DND-41 (cell line): ENCODE data around the gene GDI2.

Experiments used
- ATAC-seq: fragments of 200-7000 bp; cut with Tn5 transposase; 3 replicates; pipeline ENCODE4 v1.9.1; 2021; ENCODE audit warnings: low read depth; ENCODE audit not compliant: insufficient read depth
- DNase-seq: peaks from one replicate; pipeline ENCODE4 v3.0.0-alpha.2; 2020
- H2AFZ ChIP-seq: 2 replicates; pipeline ENCODE4 v1.6.0; 2012; ENCODE audit warnings: low read depth, low read length
- H3K27ac ChIP-seq: 2 replicates; pipeline ENCODE4 v1.5.1; 2012; ENCODE audit warnings: low read length, inconsistent platforms
- H3K27me3 ChIP-seq: fragments of 200-600 bp; sonication (generic); 2 replicates; pipeline ENCODE4 v1.6.0; 2012; ENCODE audit warnings: low read length, mild to moderate bottlenecking, inconsistent platforms; ENCODE audit not compliant: insufficient read depth, poor library complexity
- H3K36me3 ChIP-seq: 2 replicates; pipeline ENCODE4 v1.5.1; 2012; ENCODE audit warnings: low read length, inconsistent platforms; ENCODE audit not compliant: insufficient read depth
- H3K4me1 ChIP-seq: 2 replicates; pipeline ENCODE4 v1.5.1; 2012; ENCODE audit warnings: mild to moderate bottlenecking, low read length; ENCODE audit not compliant: insufficient read depth
- H3K4me2 ChIP-seq: 2 replicates; pipeline ENCODE4 v1.6.0; 2012; ENCODE audit warnings: mild to moderate bottlenecking, moderate library complexity, low read length, inconsistent platforms; ENCODE audit not compliant: insufficient read depth
- H3K4me3 ChIP-seq, 2 experiments: fragments of 200-600 bp in 1 of 2; shearing (Covaris generic) in 1 of 2; 2 replicates each; pipeline ENCODE4 v1.5.1; 2012 to 2016; ENCODE audit warnings: inconsistent platforms in 2 of 2, low read length in 2 of 2, mild to moderate bottlenecking in 2 of 2, low read depth in 1 of 2, moderate library complexity in 1 of 2
- H3K79me2 ChIP-seq: 2 replicates; pipeline ENCODE4 v1.6.0; 2012; ENCODE audit warnings: low read length, inconsistent platforms; ENCODE audit not compliant: insufficient read depth
- H3K9ac ChIP-seq: 2 replicates; pipeline ENCODE4 v1.6.0; 2012; ENCODE audit warnings: low read depth, mild to moderate bottlenecking, inconsistent platforms, low read length, moderate library complexity
- H3K9me3 ChIP-seq: 2 replicates; pipeline ENCODE4 v1.5.1; 2012; ENCODE audit warnings: low read length, moderate library complexity, mild to moderate bottlenecking, inconsistent platforms; ENCODE audit not compliant: insufficient read depth, severe bottlenecking
- H4K20me1 ChIP-seq: 2 replicates; pipeline ENCODE4 v1.6.0; 2012; ENCODE audit warnings: low read length; ENCODE audit not compliant: insufficient read depth
- EZH2 ChIP-seq: IDR thresholded peaks from 3 replicates; pipeline ENCODE4 v1.6.1; 2012; ENCODE audit warnings: borderline replicate concordance, low read depth, mild to moderate bottlenecking, moderate library complexity, low read length, inconsistent platforms; ENCODE audit not compliant: severe bottlenecking
- TF ChIP-seq, protein P1 (sequence below): IDR thresholded peaks from 2 replicates; pipeline ENCODE4 v1.5.1; 2012; ENCODE audit warnings: borderline replicate concordance, low read length, moderate library complexity, mild to moderate bottlenecking; ENCODE audit not compliant: poor library complexity, severe bottlenecking; ENCODE audit errors: extremely low read depth

Gene GDI2

DNA sequence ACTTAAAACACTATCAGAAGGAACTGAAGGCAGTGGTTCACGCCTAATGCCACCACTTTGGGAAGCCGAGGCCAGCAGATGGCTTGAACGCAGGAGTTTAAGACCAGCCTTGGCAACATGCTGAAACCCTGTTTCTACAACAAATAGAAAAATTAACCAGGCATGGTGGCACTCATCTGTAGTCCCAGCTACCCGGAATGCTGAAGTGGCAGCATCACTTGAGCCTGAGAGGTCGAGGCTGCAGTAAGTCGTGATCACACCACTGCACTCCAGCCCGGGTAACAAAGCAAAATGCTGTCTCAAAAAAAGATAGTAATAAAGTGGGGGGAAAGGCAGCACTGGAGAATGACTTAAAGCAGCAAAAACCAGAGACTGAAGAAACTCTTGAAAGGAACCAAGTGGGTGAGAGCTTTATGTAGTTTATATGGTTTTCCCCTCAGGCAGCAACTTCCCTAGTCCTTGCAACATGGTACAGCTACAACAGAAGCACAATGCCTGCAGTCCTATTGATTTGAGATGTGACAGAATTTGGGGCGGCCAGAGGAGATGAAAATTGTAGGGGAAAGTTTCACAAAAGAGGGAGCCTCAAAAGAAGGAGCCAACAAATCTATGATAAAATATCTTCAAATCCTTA lies 38.1 kb downstream of the GDI2 start:
- no peak overlapping the region for H3K4me3 ChIP-seq
- peaks cover 81% of the 10 kb centered on the region for H3K36me3 ChIP-seq
- peaks cover 57% of the 10 kb centered on the region for H4K20me1 ChIP-seq

GRCh38 chr10:5766189-5766588 lies 47.0 kb downstream of the GDI2 start:
- no peaks in the 10 kb centered on the region for H3K9me3 ChIP-seq
- no peaks in the 10 kb centered on the region for H3K4me1 ChIP-seq
- peaks cover 24% of the 10 kb centered on the region for H3K79me2 ChIP-seq
- peaks cover 94% of the 10 kb centered on the region for H3K36me3 ChIP-seq
- H4K20me1 ChIP-seq: peaks cover 10% of the 10 kb centered on the region
- no peak overlapping the region for H3K4me3 ChIP-seq
- H3K9ac ChIP-seq: no peak overlapping the region
- H3K4me2 ChIP-seq: no peak overlapping the region
- no peak for DNase-seq
- no peak for ATAC-seq
- TF ChIP-seq, protein P1, sequence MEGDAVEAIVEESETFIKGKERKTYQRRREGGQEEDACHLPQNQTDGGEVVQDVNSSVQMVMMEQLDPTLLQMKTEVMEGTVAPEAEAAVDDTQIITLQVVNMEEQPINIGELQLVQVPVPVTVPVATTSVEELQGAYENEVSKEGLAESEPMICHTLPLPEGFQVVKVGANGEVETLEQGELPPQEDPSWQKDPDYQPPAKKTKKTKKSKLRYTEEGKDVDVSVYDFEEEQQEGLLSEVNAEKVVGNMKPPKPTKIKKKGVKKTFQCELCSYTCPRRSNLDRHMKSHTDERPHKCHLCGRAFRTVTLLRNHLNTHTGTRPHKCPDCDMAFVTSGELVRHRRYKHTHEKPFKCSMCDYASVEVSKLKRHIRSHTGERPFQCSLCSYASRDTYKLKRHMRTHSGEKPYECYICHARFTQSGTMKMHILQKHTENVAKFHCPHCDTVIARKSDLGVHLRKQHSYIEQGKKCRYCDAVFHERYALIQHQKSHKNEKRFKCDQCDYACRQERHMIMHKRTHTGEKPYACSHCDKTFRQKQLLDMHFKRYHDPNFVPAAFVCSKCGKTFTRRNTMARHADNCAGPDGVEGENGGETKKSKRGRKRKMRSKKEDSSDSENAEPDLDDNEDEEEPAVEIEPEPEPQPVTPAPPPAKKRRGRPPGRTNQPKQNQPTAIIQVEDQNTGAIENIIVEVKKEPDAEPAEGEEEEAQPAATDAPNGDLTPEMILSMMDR: no peak
- TF ChIP-seq EZH2: no peak
- H2AFZ ChIP-seq: no peak overlapping the region
- H3K27ac ChIP-seq: no peak overlapping the region
- H3K27me3 ChIP-seq: no peaks in the 10 kb centered on the region

More for the DNA sequence above, 38.1 kb downstream of the GDI2 start:
- TF ChIP-seq, protein P1: no peak
- no peak for TF ChIP-seq EZH2
- no peak overlapping the region for H3K27ac ChIP-seq
- DNase-seq (no peak), ATAC-seq (no peak)
- H3K9me3 ChIP-seq: no peaks in the 10 kb centered on the region
- no peak overlapping the region for H3K4me2 ChIP-seq
- no peaks in the 10 kb centered on the region for H3K4me1 ChIP-seq
- no peak overlapping the region for H3K9ac ChIP-seq
- H2AFZ ChIP-seq: no peak overlapping the region
- H3K27me3 ChIP-seq: no peaks in the 10 kb centered on the region
- peaks cover 88% of the 10 kb centered on the region for H3K79me2 ChIP-seq

GRCh38 chr10:5765617-5766016 lies 47.6 kb downstream of the GDI2 start:
- H3K4me3 ChIP-seq: no peak overlapping the region
- no peak overlapping the region for H3K9ac ChIP-seq
- H3K4me2 ChIP-seq: no peak overlapping the region
- H3K4me1 ChIP-seq: no peaks in the 10 kb centered on the region
- peaks cover 21% of the 10 kb centered on the region for H3K79me2 ChIP-seq
- no peak for ATAC-seq
- TF ChIP-seq EZH2: no peak
- TF ChIP-seq, protein P1: no peak
- H2AFZ ChIP-seq: no peak overlapping the region
- peaks cover 97% of the 10 kb centered on the region for H3K36me3 ChIP-seq
- H3K27me3 ChIP-seq: no peaks in the 10 kb centered on the region
- no peak overlapping the region for H3K27ac ChIP-seq
- no peak for DNase-seq
- no peaks in the 10 kb centered on the region for H3K9me3 ChIP-seq
- peaks cover 12% of the 10 kb centered on the region for H4K20me1 ChIP-seq
